GM12878 (cell line): ENCODE data around the gene TFF1. TPM values are rescaled to one million over a fixed set of nuclear protein-coding genes. Genes with fewer than 3 reads are reported as not detected.

Experiments used
- ATAC-seq: fragments of 200-7000 bp; cut with Tn5 transposase; 3 replicates; pipeline ENCODE4 v1.9.1; 2020; ENCODE audit warnings: mild to moderate bottlenecking, moderate library complexity
- BruUV-seq: library from RNA; stranded (reverse); fragments of 400-500 nt; replicated peaks from 2 replicates; lab custom pipeline; 2021; lab: Mats Ljungman, UMichigan
- CTCF ChIA-PET: fragments of 300-600 bp; sonication (Branson Sonifier 250); formaldehyde crosslinking; extraction: SDS; loops from one replicate; lab custom pipeline; 2021; ENCODE audit warnings: inconsistent platforms; lab: Yijun Ruan, JAX
- POLR2A ChIA-PET: fragments of 350-600 bp; formaldehyde crosslinking; extraction: SDS; loops from one replicate; lab custom pipeline; 2021; ENCODE audit warnings: inconsistent platforms; lab: Charles Lee
- RAD21 ChIA-PET: fragments of 300-600 bp; sonication (Branson Sonifier 250); formaldehyde crosslinking; loops from one replicate; lab custom pipeline; 2023; ENCODE audit warnings: antibody characterized with exemption; ENCODE audit not compliant: unreplicated experiment; lab: Charles Lee
- SMC1A ChIA-PET: fragments of 300-600 bp; sonication (Branson Sonifier 250); formaldehyde crosslinking; loops from one replicate; lab custom pipeline; 2023; ENCODE audit not compliant: unreplicated experiment, uncharacterized antibody; lab: Charles Lee
- DNase-seq: peaks from one replicate; pipeline ENCODE4 v3.0.0-alpha.2; 2011; ENCODE audit warnings: low read depth, low spot score
- FAIRE-seq: peaks from 3 replicates; lab custom pipeline; 2011; peaks lifted over from hg19 to GRCh38; lab: Jason Lieb, UNC
- H2AFZ ChIP-seq: 2 replicates; pipeline ENCODE4 v1.6.0; 2011; ENCODE audit warnings: low read depth, low read length, control low read depth; ENCODE audit not compliant: control insufficient read depth
- H3K27ac ChIP-seq: 2 replicates; pipeline ENCODE4 v1.5.1; 2011; ENCODE audit warnings: control low read depth; ENCODE audit not compliant: control insufficient read depth, insufficient read depth
- H3K27me3 ChIP-seq, 2 experiments: replicated peaks in 1 of 2; 2 replicates each; pipeline versions ENCODE4 v1.6.0 to v1.6.1; 2011; ENCODE audit warnings: low read length in 1 of 2; ENCODE audit not compliant: control insufficient read depth in 2 of 2, insufficient read depth in 2 of 2
- H3K36me3 ChIP-seq, 2 experiments: 2 replicates each; pipeline ENCODE4 v1.5.1; 2011; ENCODE audit warnings: low read length in 1 of 2; ENCODE audit not compliant: control insufficient read depth in 2 of 2, insufficient read depth in 2 of 2
- H3K4me1 ChIP-seq: 2 replicates; pipeline ENCODE4 v1.6.1; 2011; ENCODE audit warnings: mild to moderate bottlenecking, low read length, moderate library complexity, mixed read lengths; ENCODE audit not compliant: control insufficient read depth, insufficient read depth
- H3K4me2 ChIP-seq: 2 replicates; pipeline ENCODE4 v1.6.0; 2011; ENCODE audit warnings: control low read depth; ENCODE audit not compliant: control insufficient read depth, insufficient read depth
- H3K4me3 ChIP-seq: fragments of 200-600 bp; sonication (generic); 2 replicates; pipeline ENCODE4 v1.5.1; 2016
- H3K79me2 ChIP-seq: 2 replicates; pipeline ENCODE4 v1.6.0; 2011; ENCODE audit warnings: low read length; ENCODE audit not compliant: control insufficient read depth, insufficient read depth
- H3K9ac ChIP-seq: 2 replicates; pipeline ENCODE4 v1.8.0; 2011; ENCODE audit warnings: low read length, control low read depth, mixed read lengths; ENCODE audit not compliant: control insufficient read depth, insufficient read depth
- H3K9me3 ChIP-seq: replicated peaks from 3 replicates; pipeline ENCODE4 v1.5.1; 2011; ENCODE audit warnings: mild to moderate bottlenecking, low read length; ENCODE audit not compliant: control insufficient read depth, insufficient read depth
- H4K20me1 ChIP-seq: 2 replicates; pipeline ENCODE4 v1.6.0; 2011; ENCODE audit not compliant: control insufficient read depth, insufficient read depth
- HDGF ChIP-seq: fragments of 450-650 bp; IDR thresholded peaks from 2 replicates; pipeline ENCODE4 v1.6.1; 2016; ENCODE audit warnings: antibody characterized with exemption
- MYB ChIP-seq: fragments of 150-350 bp; IDR thresholded peaks from 2 replicates; pipeline ENCODE4 v1.6.1; 2014; ENCODE audit warnings: mild to moderate bottlenecking, low read depth, low read length, borderline replicate concordance
- NBN ChIP-seq: fragments of 450-650 bp; IDR thresholded peaks from 2 replicates; pipeline ENCODE4 v1.6.1; 2016
- POU2F2 ChIP-seq: IDR thresholded peaks from 3 replicates; pipeline ENCODE4 v1.6.1; 2011; ENCODE audit warnings: low read depth, mild to moderate bottlenecking, low read length, borderline replicate concordance
- RFX5 ChIP-seq: IDR thresholded peaks from 2 replicates; pipeline ENCODE4 v1.6.1; 2011; ENCODE audit warnings: low read depth, low read length, improper control_type of control experiment
- SKIL ChIP-seq: fragments of 450-650 bp; IDR thresholded peaks from 2 replicates; pipeline ENCODE4 v1.6.1; 2017; ENCODE audit warnings: mild to moderate bottlenecking, low read depth, inconsistent platforms; ENCODE audit not compliant: poor library complexity, severe bottlenecking
- SMARCA5 ChIP-seq: fragments of 450-650 bp; IDR thresholded peaks from 2 replicates; pipeline ENCODE4 v1.6.1; 2017; ENCODE audit warnings: mild to moderate bottlenecking
- ZNF217 ChIP-seq: fragments of 450-650 bp; IDR thresholded peaks from 2 replicates; pipeline ENCODE4 v1.6.1; 2017; ENCODE audit warnings: antibody characterized with exemption, mild to moderate bottlenecking
- WGBS: methylation state at CpG from one replicate; pipeline ENCODE4 v1.1.6; 2016; ENCODE audit warnings: low lambda C conversion rate; ENCODE audit not compliant: insufficient replicate concordance, insufficient coverage; ENCODE audit errors: missing lambda C conversion rate; 5-methylcytosine and 5-hydroxymethylcytosine counted together
- in situ Hi-C: fragments of 300-500 bp; cut with MboI; formaldehyde crosslinking; loops from 9 replicates; pipeline ENCODE4 v1.14.3; 2018; ENCODE audit warnings: mixed read lengths
- intact Hi-C: fragments of 100-400 bp; cut with micrococcal nuclease; formaldehyde crosslinking; loops from one replicate; pipeline ENCODE4 v1.14.2; 2022; ENCODE audit not compliant: unreplicated experiment
- polyA plus RNA-seq, 11 experiments: library from polyadenylated mRNA; depleted of rRNA in 4 of 11; unstranded in 6 of 11; stranded (reverse) in 5 of 11; fragments of >200 nt; fragmentation: Nextera tagmentation in 4 of 11; fragmentation: Illumina TruSeq in 1 of 11; extraction: Ambion mirVana in 4 of 11; extraction: Trizol in 1 of 11; gene quantifications; 1 replicate in 1 of 11; 2 replicates in 10 of 11; pipeline versions ENCODE4 v1.2.1 to v1.2.3, GENCODE V29; 2011 to 2016; ENCODE audit warnings: inconsistent platforms in 2 of 11, missing spikeins in 2 of 11, low read depth in 1 of 11
- total RNA-seq, 4 experiments: library from RNA; depleted of rRNA in 3 of 4; stranded (reverse); fragments of >200 nt in 3 of 4; fragmentation: Illumina TruSeq in 1 of 4; extraction: Trizol in 1 of 4; gene quantifications; 2 replicates each; pipeline versions ENCODE4 v1.2.1 to v1.2.3, GENCODE V29; 2013 to 2021
- TF ChIP-seq, protein P1 (sequence below): IDR thresholded peaks from 2 replicates; pipeline ENCODE4 v1.6.1; 2011; ENCODE audit warnings: borderline replicate concordance, low read depth, mild to moderate bottlenecking, moderate library complexity, low read length; ENCODE audit not compliant: insufficient read depth, poor library complexity, severe bottlenecking
- TF ChIP-seq, protein P2 (sequence below): fragments of 450-650 bp; IDR thresholded peaks from 2 replicates; pipeline ENCODE4 v1.6.1; 2016; ENCODE audit warnings: mild to moderate bottlenecking

The TFF1 gene
- total and polyA plus RNA-seq, 10 of the 15 experiments (the other 5 are each of a cell fraction or from before 2014, with no cell fraction given), result 0.13 TPM; not detected in 9

GRCh38 chr21:42358261-42358660, 8.1 kb downstream of the TFF1 start:
- no peak overlapping the region for H3K27ac ChIP-seq
- WGBS, result 63% methylated on average over 12 of the region's 12 CpGs
- no peaks in the 10 kb centered on the region; a peak in 2 of 4 replicates for H3K27me3 ChIP-seq
- in situ Hi-C loops, result no loop called here
- no peak overlapping the region for H2AFZ ChIP-seq
- FAIRE-seq (no peak), ATAC-seq (no peak), DNase-seq (no peak)
- no TSS peak for BruUV-seq
- H4K20me1 ChIP-seq, result no peaks in the 10 kb centered on the region
- no peaks in the 10 kb centered on the region for H3K36me3 ChIP-seq
- H3K4me2 ChIP-seq, result no peak overlapping the region
- SMC1A ChIA-PET, result interaction anchor here (0.7 to 1.2 kb wide), 2 partner anchors 23 to 42 kb away, joined by 3 read pairs; no protein-coding TSS in a partner anchor
- POLR2A ChIA-PET, result no interaction called here
- H3K4me1 ChIP-seq, result peaks cover 11% of the 10 kb centered on the region
- TF ChIP-seq RFX5, result no peak
- TF ChIP-seq, protein P1, sequence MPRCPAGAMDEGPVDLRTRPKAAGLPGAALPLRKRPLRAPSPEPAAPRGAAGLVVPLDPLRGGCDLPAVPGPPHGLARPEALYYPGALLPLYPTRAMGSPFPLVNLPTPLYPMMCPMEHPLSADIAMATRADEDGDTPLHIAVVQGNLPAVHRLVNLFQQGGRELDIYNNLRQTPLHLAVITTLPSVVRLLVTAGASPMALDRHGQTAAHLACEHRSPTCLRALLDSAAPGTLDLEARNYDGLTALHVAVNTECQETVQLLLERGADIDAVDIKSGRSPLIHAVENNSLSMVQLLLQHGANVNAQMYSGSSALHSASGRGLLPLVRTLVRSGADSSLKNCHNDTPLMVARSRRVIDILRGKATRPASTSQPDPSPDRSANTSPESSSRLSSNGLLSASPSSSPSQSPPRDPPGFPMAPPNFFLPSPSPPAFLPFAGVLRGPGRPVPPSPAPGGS, result no peak
- no peak for TF ChIP-seq NBN
- TF ChIP-seq, protein P2, sequence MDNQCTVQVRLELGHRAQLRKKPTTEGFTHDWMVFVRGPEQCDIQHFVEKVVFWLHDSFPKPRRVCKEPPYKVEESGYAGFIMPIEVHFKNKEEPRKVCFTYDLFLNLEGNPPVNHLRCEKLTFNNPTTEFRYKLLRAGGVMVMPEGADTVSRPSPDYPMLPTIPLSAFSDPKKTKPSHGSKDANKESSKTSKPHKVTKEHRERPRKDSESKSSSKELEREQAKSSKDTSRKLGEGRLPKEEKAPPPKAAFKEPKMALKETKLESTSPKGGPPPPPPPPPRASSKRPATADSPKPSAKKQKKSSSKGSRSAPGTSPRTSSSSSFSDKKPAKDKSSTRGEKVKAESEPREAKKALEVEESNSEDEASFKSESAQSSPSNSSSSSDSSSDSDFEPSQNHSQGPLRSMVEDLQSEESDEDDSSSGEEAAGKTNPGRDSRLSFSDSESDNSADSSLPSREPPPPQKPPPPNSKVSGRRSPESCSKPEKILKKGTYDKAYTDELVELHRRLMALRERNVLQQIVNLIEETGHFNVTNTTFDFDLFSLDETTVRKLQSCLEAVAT, result no peak
- no peak for TF ChIP-seq SKIL
- no peak for TF ChIP-seq POU2F2
- no peak for TF ChIP-seq MYB
- no peak for TF ChIP-seq SMARCA5
- no peak for TF ChIP-seq HDGF
- TF ChIP-seq ZNF217, result no peak
- RAD21 ChIA-PET, result no interaction called here
- intact Hi-C loops, result no loop called here
- H3K9ac ChIP-seq, result no peak overlapping the region
- no peaks in the 10 kb centered on the region for H3K79me2 ChIP-seq
- no peak overlapping the region for H3K4me3 ChIP-seq
- CTCF ChIA-PET, result interaction anchor here (1.7 kb wide), 1 partner anchor 48 kb away, joined by 7 read pairs; no protein-coding TSS in a partner anchor
- peaks cover 18% of the 10 kb centered on the region for H3K9me3 ChIP-seq
